A204.1 (cell line): ENCODE results near the gene CD300LG.
"Not testable (repeated sequence)": the region's sequence is repeated elsewhere in the genome, so short reads cannot be mapped to it uniquely, and the experiment has no call there.

Experiments used
- FAIRE-seq: peaks from 2 replicates; lab custom pipeline; 2012; peaks lifted over from hg19 to GRCh38; lab: Jason Lieb, UNC

CD300LG gene

GRCh38 chr17:43846963-43847371, at the start of gene CD300LG:
CD300LG (plus strand) TSS chr17:43847176; CDS start chr17:43847217, 41 bp downstream.
- FAIRE-seq: no peak

GRCh38 chr17:43798024-43798423, 49.0 kb upstream of the CD300LG start:
- FAIRE-seq: not testable (repeated sequence)

GRCh38 chr17:43799047-43799446, 47.9 kb upstream of the CD300LG start:
- FAIRE-seq: no peak

- FAIRE-seq: no peak
Measured at GRCh38 chr17:43800736-43801135, 46.2 kb upstream of the CD300LG start.

- no peak for FAIRE-seq
Measured at GRCh38 chr17:43801844-43802243, 45.1 kb upstream of the CD300LG start.

- no peak for FAIRE-seq
Measured at GRCh38 chr17:43803758-43804157, 43.2 kb upstream of the CD300LG start.

GRCh38 chr17:43805117-43805516, 41.9 kb upstream of the CD300LG start:
- FAIRE-seq: no peak

GRCh38 chr17:43808076-43808475, 38.9 kb upstream of the CD300LG start:
- no peak for FAIRE-seq

- no peak for FAIRE-seq
Measured at GRCh38 chr17:43809121-43809520, 37.9 kb upstream of the CD300LG start.

GRCh38 chr17:43810226-43810715, 36.7 kb upstream of the CD300LG start:
- FAIRE-seq: no peak

GRCh38 chr17:43810823-43811222, 36.2 kb upstream of the CD300LG start:
- FAIRE-seq: no peak

GRCh38 chr17:43812396-43813265, 34.3 kb upstream of the CD300LG start:
- FAIRE-seq: no peak

- FAIRE-seq: no peak
Measured at GRCh38 chr17:43813386-43813785, 33.6 kb upstream of the CD300LG start.

- FAIRE-seq: no peak
Measured at GRCh38 chr17:43814026-43814425, 33.0 kb upstream of the CD300LG start.

- FAIRE-seq: no peak
Measured at GRCh38 chr17:43814714-43815113, 32.3 kb upstream of the CD300LG start.

GRCh38 chr17:43816336-43817320, 30.3 kb upstream of the CD300LG start:
- no peak for FAIRE-seq

GRCh38 chr17:43817826-43818225, 29.1 kb upstream of the CD300LG start:
- no peak for FAIRE-seq

- FAIRE-seq: no peak
Measured at GRCh38 chr17:43818966-43819365, 28.0 kb upstream of the CD300LG start.

GRCh38 chr17:43820759-43821158, 26.2 kb upstream of the CD300LG start:
- no peak for FAIRE-seq

GRCh38 chr17:43822570-43823190, 24.3 kb upstream of the CD300LG start:
- FAIRE-seq: no peak

GRCh38 chr17:43823350-43824084, 23.5 kb upstream of the CD300LG start:
- no peak for FAIRE-seq

GRCh38 chr17:43825567-43825966, 21.4 kb upstream of the CD300LG start:
- no peak for FAIRE-seq
